SHP77 (cell line): Measurements from ENCODE around the gene NHLRC2.

Source experiments
- DNase-seq, 2 experiments: peaks; one replicate each; lab custom pipeline; 2025; lab: John Stamatoyannopoulos, UW

Gene NHLRC2

DNA sequence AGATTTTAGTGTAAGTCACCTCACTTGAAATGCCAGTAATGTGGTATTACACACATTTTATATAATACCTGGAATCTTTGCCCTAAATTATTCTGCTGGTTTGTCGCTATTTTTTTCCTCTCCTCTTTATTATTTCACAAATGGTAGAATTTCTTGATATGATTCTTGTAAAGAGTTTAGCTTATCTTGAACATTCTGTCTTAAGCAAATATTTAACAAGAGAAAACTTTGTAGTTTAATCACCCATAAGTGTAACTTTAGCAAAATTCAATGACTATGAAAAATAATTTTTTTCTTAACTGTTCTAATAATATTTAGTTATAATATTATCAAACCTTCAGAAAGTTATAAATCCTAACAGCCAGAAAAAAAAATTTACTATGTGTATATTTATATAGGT, 56.7 kb downstream of the NHLRC2 start:
- no peak for DNase-seq

DNA sequence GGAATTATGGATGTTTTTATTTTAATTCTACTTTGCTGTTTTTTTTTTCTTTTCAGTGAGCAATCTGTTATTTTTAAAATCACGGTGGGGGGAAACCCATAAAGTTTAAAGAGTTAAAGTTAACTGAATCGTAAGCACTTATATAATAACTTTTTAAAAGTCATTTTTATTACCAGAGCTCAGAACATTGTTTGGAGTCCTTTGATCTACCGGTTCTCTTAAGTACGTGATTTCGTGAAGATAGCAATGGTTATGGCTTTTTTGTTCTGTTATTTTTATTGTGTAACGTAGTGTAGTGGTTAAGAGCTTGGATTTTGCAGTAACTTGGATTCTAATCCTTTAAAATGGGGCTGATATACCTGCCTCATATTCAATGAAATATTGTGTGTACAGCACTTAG, 57.4 kb downstream of the NHLRC2 start:
- no peak for DNase-seq

- no peak for DNase-seq
Observed at GRCh38 chr10:113912582-113912981, 58.1 kb downstream of the NHLRC2 start.

DNA sequence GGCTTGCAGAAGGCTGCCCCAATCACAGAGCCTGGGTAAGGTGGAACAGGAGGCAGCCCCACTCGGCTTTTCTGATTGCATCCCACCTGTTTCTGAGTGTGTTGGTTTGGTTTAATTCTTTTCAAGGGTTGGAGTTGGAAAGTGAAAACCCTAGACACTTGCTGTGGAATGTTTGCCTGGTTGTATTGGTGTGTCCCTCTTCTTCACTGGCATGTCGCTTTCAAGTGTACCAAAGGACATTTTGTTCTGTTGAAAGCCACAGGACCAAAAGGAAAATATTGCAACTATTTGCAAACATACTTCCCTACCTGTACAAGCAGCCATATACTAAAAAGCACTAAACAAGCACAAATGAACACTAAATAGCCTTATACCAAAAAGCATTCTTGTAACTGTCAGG, 60.5 kb downstream of the NHLRC2 start:
- no peak for DNase-seq

DNA sequence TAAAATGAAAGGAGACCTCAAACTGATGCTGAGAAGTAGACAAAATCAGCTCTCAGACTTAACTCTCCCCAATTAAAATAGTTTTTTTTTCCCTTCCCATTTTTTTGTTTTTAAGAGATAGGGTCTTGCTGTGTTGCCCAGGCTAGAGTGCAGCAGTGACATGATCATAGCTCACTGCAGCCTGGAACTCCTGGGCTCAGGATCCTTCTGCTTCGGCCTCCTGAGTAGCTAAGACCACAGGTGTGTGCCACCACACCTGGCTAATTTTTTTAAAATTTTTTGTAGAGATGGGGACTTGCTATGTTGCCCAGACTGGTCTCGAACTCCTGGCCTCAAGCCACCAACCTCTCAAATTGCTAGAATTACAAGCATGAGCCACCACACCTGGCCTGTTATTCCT, 61.1 kb downstream of the NHLRC2 start:
- DNase-seq = no peak

- no peak for DNase-seq
Observed at GRCh38 chr10:113916053-113916452, 61.6 kb downstream of the NHLRC2 start.

DNA sequence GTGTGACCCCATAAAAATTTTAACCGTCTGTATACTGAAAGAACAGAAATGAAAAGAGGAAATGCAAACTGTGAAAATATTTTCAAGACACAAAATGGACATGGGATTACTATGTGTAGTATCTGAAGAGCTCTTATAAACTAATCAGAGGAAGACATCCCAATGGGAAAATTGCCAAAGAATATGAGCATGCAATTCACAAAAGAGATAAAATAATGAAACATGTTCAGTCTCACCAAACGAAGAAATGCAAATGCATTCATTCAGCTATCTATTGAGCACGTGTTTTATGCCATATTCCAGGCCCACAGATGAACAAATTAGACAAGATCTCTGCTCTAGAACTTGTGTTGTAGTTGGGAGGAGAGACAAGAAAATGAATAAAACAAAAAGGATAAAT, 63.2 kb downstream of the NHLRC2 start:
- DNase-seq = no peak

DNA sequence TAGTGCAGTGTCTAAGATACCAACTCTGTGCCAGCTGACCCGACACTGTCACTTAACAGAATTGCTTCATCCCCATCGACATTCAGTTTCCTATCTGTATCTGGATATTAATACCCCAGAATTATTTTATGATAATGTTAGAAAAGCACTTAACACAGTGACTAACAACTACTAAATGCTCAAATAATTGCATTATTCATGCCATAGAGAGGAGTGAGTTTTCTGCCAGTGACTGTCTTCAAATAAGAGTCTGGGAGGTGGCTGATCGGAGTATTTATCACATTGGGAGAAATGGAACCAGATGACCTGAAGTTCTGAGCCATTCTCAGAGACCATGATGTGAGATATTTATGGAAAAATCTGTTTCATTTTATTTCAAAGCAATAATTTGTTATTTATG, 65.7 kb downstream of the NHLRC2 start:
- DNase-seq = no peak

- no peak for DNase-seq
Observed at GRCh38 chr10:113920875-113921274, 66.4 kb downstream of the NHLRC2 start.

- DNase-seq = no peak
Observed at GRCh38 chr10:113921561-113922370, 67.3 kb downstream of the NHLRC2 start.

- DNase-seq = no peak
Observed at GRCh38 chr10:113922787-113923570, 68.5 kb downstream of the NHLRC2 start.

GRCh38 chr10:113924186-113924585, 69.7 kb downstream of the NHLRC2 start:
- DNase-seq = no peak

DNA sequence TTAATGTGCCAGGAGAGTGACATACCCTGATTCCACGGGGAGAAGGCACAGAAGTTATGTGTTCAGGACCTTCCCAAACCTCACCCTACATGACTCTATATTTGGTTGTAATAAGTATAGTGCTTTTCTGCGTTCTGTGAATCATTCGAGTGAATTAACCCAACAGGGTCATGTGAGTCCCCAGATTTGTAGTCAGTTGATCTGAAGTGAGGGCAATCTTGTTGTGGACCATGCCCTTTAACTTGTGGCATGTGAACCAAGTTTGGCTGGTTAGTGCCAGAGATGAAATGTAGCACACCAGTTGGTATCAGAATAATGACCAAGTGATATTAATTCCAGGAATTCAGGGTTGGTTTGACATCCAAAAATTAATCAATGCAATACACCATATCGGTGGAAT, 70.2 kb downstream of the NHLRC2 start:
- DNase-seq = no peak

GRCh38 chr10:113927440-113927839, 73.0 kb downstream of the NHLRC2 start:
- DNase-seq = no peak

DNA sequence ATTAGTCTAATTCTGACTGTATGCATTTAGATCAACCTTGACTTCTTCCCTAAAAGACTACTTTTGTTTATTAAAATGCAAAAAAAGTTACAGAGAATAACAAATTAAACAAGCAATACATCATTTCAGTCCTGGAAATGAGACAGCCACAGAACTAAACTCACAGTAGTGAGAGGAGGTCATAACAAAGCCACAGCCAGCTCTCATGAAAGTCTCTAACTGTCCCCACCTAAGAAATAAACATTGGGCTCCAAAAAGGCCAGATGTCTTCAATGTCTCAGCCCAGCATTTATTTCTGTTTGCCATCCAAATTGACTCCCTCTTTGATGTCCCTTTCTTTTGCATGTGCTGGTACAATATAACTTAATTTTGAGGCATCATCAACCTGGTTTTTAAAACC, 74.4 kb downstream of the NHLRC2 start:
- DNase-seq = no peak

DNA sequence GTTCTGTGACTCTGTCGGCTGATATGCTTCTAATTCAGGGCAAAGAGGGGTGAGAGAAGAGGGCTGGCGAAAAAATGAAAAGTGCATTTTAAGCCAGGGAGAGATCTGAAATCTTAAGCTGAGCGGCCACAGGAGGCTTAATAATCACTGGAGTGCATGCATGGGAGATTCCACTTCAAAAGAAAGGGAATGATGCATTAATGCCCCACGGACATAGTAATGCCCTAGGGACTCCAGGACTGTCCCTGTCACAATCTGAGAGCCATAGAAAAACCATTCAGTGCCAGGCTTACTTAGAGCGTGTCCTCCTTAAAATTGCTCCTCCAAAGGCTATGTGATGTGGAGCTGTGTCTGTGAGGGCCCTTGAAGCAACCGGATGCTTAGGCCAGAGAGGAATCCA, 75.1 kb downstream of the NHLRC2 start:
- no peak for DNase-seq

- DNase-seq = no peak
Observed at GRCh38 chr10:113930482-113931057, 76.1 kb downstream of the NHLRC2 start.

- DNase-seq = no peak
Observed at GRCh38 chr10:113932854-113933253, 78.4 kb downstream of the NHLRC2 start.

DNA sequence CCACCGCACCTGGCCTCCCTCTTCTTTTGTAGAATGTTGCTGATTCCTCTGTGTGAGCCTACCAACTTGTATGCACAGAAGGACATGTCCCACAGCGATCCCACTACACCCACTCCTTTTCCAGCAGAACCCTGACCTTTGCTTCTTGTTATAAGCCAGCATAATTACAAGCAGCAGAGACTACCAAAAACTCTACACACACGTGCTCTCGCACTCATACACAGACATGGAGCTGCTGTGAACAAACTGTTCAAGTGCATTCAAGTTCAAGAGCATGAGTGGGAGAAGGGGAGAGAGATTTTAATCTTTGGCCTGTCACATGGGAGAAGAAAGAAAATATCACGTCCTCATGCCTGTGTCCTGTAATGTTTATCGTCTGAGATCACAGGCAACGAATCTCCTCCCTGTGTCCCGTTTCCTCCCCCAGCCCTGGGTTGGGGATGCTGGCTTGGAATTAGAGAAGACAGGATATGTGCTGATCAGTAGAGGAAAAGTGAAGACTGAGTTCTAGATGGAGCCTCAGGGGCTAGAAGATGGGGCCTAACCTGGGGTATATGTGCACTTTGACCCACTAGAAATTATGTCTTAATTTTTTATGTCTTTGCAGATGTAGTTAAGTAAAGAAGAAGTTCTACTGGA, 79.6 kb downstream of the NHLRC2 start:
- no peak for DNase-seq

DNA sequence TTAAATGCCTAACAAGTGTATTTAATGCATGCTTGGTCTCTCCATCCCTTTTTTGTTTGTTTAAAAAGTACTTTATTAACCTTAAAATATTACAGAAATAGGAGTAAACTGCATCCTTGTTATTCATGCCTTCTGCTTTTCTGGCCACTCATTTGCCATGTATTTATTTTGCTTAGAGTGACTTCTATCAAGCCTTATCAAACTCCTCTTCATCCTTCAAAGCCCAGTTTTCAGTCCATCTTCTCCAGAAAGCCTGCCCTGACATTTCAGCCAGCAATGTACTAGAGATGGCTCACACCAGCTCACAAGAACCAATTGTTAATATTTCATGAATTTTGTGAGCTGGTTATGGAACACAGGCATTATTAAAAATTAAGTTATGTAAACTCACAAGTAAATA, 82.8 kb downstream of the NHLRC2 start:
- no peak for DNase-seq

- DNase-seq = no peak
Observed at GRCh38 chr10:113937756-113938155, 83.3 kb downstream of the NHLRC2 start.

- DNase-seq = no peak
Observed at GRCh38 chr10:113939212-113939860, 84.9 kb downstream of the NHLRC2 start.
